WTC11 (cell line): ENCODE results near the gene GTF2H2.
"Not testable (repeated sequence)": the region's sequence is repeated elsewhere in the genome, so short reads cannot be mapped to it uniquely, and the experiment has no call there.

Experiments used
- CTCF ChIP-seq: fragments of 200-600 bp; IDR thresholded peaks from 2 replicates; pipeline ENCODE4 v1.8.0; 2022; ENCODE audit warnings: antibody characterized with exemption
- E2F1 ChIP-seq: sonication (generic); formaldehyde crosslinking; IDR thresholded peaks from 2 replicates; pipeline ENCODE4 v1.8.0; 2022; ENCODE audit warnings: mild to moderate bottlenecking, missing genetic modification reagents
- ETV6 ChIP-seq: sonication (generic); formaldehyde crosslinking; IDR thresholded peaks from 2 replicates; pipeline ENCODE4 v1.8.1; 2022; ENCODE audit warnings: mild to moderate bottlenecking, missing genetic modification reagents
- ZNF232 ChIP-seq: sonication (generic); formaldehyde crosslinking; IDR thresholded peaks from 2 replicates; pipeline ENCODE4 v1.8.0; 2022; ENCODE audit warnings: mild to moderate bottlenecking, missing genetic modification reagents

- not testable (repeated sequence) for TF ChIP-seq ZNF232 (CRISPR knock-in tag); CTCF; E2F1 (CRISPR knock-in tag); ETV6
These were observed 21.3 kb upstream of the GTF2H2 start for GRCh38 chr5:71088754-71089153.
